Small intestine (tissue), 7 donors: Measurements from ENCODE around the gene FAM120AOS. TPM values are rescaled to one million over a fixed set of nuclear protein-coding genes. Genes with fewer than 3 reads are reported as not detected.

Experiments
- DNase-seq, 2 donors: peaks; one replicate each; pipeline versions ENCODE4 v3.0.0 to v3.0.0-alpha.2; 2013
- FAIRE-seq: peaks from 2 replicates; lab custom pipeline; 2012; peaks lifted over from hg19 to GRCh38; lab: Jason Lieb, UNC
- H3K27ac ChIP-seq, 3 donors: one replicate each; pipeline ENCODE4 v1.5.1; 2013; ENCODE audit warnings: low read length in 2 of 3, mild to moderate bottlenecking in 2 of 3, control low read depth in 1 of 3, inconsistent platforms in 1 of 3, low read depth in 1 of 3, moderate library complexity in 1 of 3
- H3K27me3 ChIP-seq, 3 donors: one replicate each; pipeline ENCODE4 v1.6.1; 2013; ENCODE audit warnings: low read length in 3 of 3, inconsistent platforms in 1 of 3; ENCODE audit not compliant: control insufficient read depth in 3 of 3, insufficient read depth in 3 of 3
- H3K36me3 ChIP-seq, 3 donors: one replicate each; pipeline ENCODE4 v1.6.1; 2013; ENCODE audit warnings: low read length in 3 of 3, inconsistent platforms in 1 of 3, low read depth in 1 of 3, mild to moderate bottlenecking in 1 of 3, moderate library complexity in 1 of 3; ENCODE audit not compliant: control insufficient read depth in 3 of 3, insufficient read depth in 2 of 3
- H3K4me1 ChIP-seq, 3 donors: one replicate each; pipeline ENCODE4 v1.6.1; 2013; ENCODE audit warnings: low read length in 2 of 3, inconsistent platforms in 1 of 3, low read depth in 1 of 3, mild to moderate bottlenecking in 1 of 3, moderate library complexity in 1 of 3; ENCODE audit not compliant: control insufficient read depth in 3 of 3, insufficient read depth in 2 of 3
- H3K4me3 ChIP-seq, 3 donors: one replicate each; pipeline ENCODE4 v1.5.1; 2013; ENCODE audit warnings: low read length in 3 of 3, control low read depth in 1 of 3, inconsistent platforms in 1 of 3, low read depth in 1 of 3, mild to moderate bottlenecking in 1 of 3, moderate library complexity in 1 of 3
- H3K9me3 ChIP-seq, 2 donors: one replicate each; pipeline ENCODE4 v1.6.1; 2013; ENCODE audit warnings: low read depth in 1 of 2, low read length in 1 of 2; ENCODE audit not compliant: control insufficient read depth in 2 of 2, insufficient read depth in 1 of 2
- WGBS, 3 donors: extraction: QIAGEN DNeasy Blood & Tissue Kit; methylation state at CpG; one replicate each; pipeline ENCODE4 v1.1.7; 2013; 5-methylcytosine and 5-hydroxymethylcytosine counted together
- polyA plus RNA-seq, 4 donors: library from polyadenylated mRNA; stranded (reverse) in 3 of 4; unstranded in 1 of 4; fragments of 200-250 nt in 3 of 4; fragments of 120-200 nt in 1 of 4; gene quantifications; one replicate each; pipeline versions ENCODE4 v1.2.1 to v1.2.3, GENCODE V29; 2013
- donor health status: healthy with polysubstance abuse.
- donor health status: control.
- donor health status: control.
- donor health status: Bipolar disorder and iron deficiency.
- donor health status: healthy.

The FAM120AOS gene
- polyA plus RNA-seq, 4 donors: 29.7 to 62.9 (median 32.0) TPM

GRCh38 chr9:93435386-93435785 is 18.0 kb downstream of the FAM120AOS start:
- no peak overlapping the region for H3K27ac ChIP-seq
- H3K4me1 ChIP-seq: peaks cover 0 to 3% (median 0%) of the 10 kb centered on the region in 3 donors
- 85 to 92% (median 87%) methylated on average over 7 to 8 of the region's 8 CpGs for WGBS, 3 donors

GRCh38 chr9:93434056-93434455 is 19.3 kb downstream of the FAM120AOS start:
- peaks cover 0 to 3% (median 0%) of the 10 kb centered on the region in 3 donors for H3K4me1 ChIP-seq
- FAIRE-seq (no peak), DNase-seq (no peak)
- 83 to 97% (median 90%) methylated on average over 3 of the region's 3 CpGs for WGBS, 3 donors
- H3K4me3 ChIP-seq: no peak overlapping the region
- H3K9me3 ChIP-seq: no peaks in the 10 kb centered on the region
- no peaks in the 10 kb centered on the region for H3K27me3 ChIP-seq
- H3K27ac ChIP-seq: no peak overlapping the region
- peaks cover 0 to 3% (median 0%) of the 10 kb centered on the region in 3 donors for H3K36me3 ChIP-seq

More at GRCh38 chr9:93435386-93435785, 18.0 kb downstream of the FAM120AOS start:
- no peaks in the 10 kb centered on the region for H3K27me3 ChIP-seq
- H3K36me3 ChIP-seq: peaks cover 0 to 3% (median 0%) of the 10 kb centered on the region in 3 donors
- DNase-seq (no peak), FAIRE-seq (no peak)
- no peaks in the 10 kb centered on the region for H3K9me3 ChIP-seq
- no peak overlapping the region for H3K4me3 ChIP-seq

GRCh38 chr9:93432964-93433363 is 20.4 kb downstream of the FAM120AOS start:
- FAIRE-seq (no peak), DNase-seq (no peak)
- Histone ChIP-seq H3K4me3 (no peak overlapping the region), H3K4me1 (peaks cover 0 to 3% (median 0%) of the 10 kb centered on the region in 3 donors), H3K36me3 (peaks cover 0 to 3% (median 0%) of the 10 kb centered on the region in 3 donors), H3K9me3 (no peaks in the 10 kb centered on the region), H3K27ac (no peak overlapping the region), H3K27me3 (no peaks in the 10 kb centered on the region)
- 83 to 100% (median 88%) methylated on average over 1 of the region's 1 CpG for WGBS, 3 donors

GRCh38 chr9:93431539-93432105 is 21.8 kb downstream of the FAM120AOS start:
- WGBS, 3 donors: 31 to 45% (median 45%) methylated on average over 5 of the region's 5 CpGs
- Histone ChIP-seq H3K4me3 (no peak overlapping the region), H3K27ac (no peak overlapping the region), H3K4me1 (peaks cover 0 to 3% (median 0%) of the 10 kb centered on the region in 3 donors), H3K9me3 (no peaks in the 10 kb centered on the region), H3K36me3 (no peaks in the 10 kb centered on the region), H3K27me3 (no peaks in the 10 kb centered on the region)
- peak; percentile 29 to 68 for DNase-seq
- FAIRE-seq: no peak

- Histone ChIP-seq H3K27ac (no peak overlapping the region), H3K4me1 (peaks cover 0 to 3% (median 0%) of the 10 kb centered on the region in 3 donors), H3K4me3 (no peak overlapping the region), H3K27me3 (peaks cover 0 to 3% (median 0%) of the 10 kb centered on the region in 3 donors), H3K36me3 (no peaks in the 10 kb centered on the region), H3K9me3 (no peaks in the 10 kb centered on the region)
- FAIRE-seq (no peak), DNase-seq (peak; percentile 11 to 29)
- WGBS, 3 donors: 76 to 89% (median 83%) methylated on average over 5 of the region's 5 CpGs
Measured at GRCh38 chr9:93427655-93428379, 25.6 kb downstream of the FAM120AOS start.

- 62 to 67% (median 62%) methylated on average over 10 of the region's 10 CpGs for WGBS, 3 donors
- Histone ChIP-seq H3K27me3 (peaks cover 0 to 3% (median 0%) of the 10 kb centered on the region in 3 donors), H3K4me3 (no peak overlapping the region), H3K9me3 (peaks cover 0 to 16% of the 10 kb centered on the region in 2 donors), H3K4me1 (no peaks in the 10 kb centered on the region), H3K36me3 (no peaks in the 10 kb centered on the region), H3K27ac (no peak overlapping the region)
- FAIRE-seq (no peak), DNase-seq (no peak)
Measured at GRCh38 chr9:93422977-93423616, 30.3 kb downstream of the FAM120AOS start.

GRCh38 chr9:93419023-93419422 is 34.4 kb downstream of the FAM120AOS start:
- DNase-seq: no peak
- H3K36me3 ChIP-seq: no peaks in the 10 kb centered on the region
- FAIRE-seq: no peak
- peaks cover 0 to 3% (median 0%) of the 10 kb centered on the region in 3 donors for H3K27me3 ChIP-seq
- H3K4me1 ChIP-seq: no peaks in the 10 kb centered on the region
- H3K27ac ChIP-seq: no peak overlapping the region
- WGBS, 3 donors: 78 to 92% (median 86%) methylated on average over 1 of the region's 1 CpG
- peaks cover 0 to 32% of the 10 kb centered on the region in 2 donors for H3K9me3 ChIP-seq
- no peak overlapping the region for H3K4me3 ChIP-seq

GRCh38 chr9:93417538-93417937 is 35.8 kb downstream of the FAM120AOS start:
- no peak overlapping the region for H3K27ac ChIP-seq
- H3K36me3 ChIP-seq: no peaks in the 10 kb centered on the region
- 94 to 97% (median 95%) methylated on average over 1 of the region's 1 CpG for WGBS, 3 donors
- peaks cover 0 to 32% of the 10 kb centered on the region in 2 donors for H3K9me3 ChIP-seq
- no peaks in the 10 kb centered on the region for H3K4me1 ChIP-seq
- no peaks in the 10 kb centered on the region for H3K27me3 ChIP-seq
- H3K4me3 ChIP-seq: no peak overlapping the region
- DNase-seq (no peak), FAIRE-seq (no peak)
